ENCODE measurements around the gene PHYHIPL. TPM values are rescaled to one million over a fixed set of nuclear protein-coding genes. Genes with fewer than 3 reads are reported as not detected.

Gene PHYHIPL
- total and polyA plus RNA-seq, 4 experiments from 2014 or later: not detected

DNA sequence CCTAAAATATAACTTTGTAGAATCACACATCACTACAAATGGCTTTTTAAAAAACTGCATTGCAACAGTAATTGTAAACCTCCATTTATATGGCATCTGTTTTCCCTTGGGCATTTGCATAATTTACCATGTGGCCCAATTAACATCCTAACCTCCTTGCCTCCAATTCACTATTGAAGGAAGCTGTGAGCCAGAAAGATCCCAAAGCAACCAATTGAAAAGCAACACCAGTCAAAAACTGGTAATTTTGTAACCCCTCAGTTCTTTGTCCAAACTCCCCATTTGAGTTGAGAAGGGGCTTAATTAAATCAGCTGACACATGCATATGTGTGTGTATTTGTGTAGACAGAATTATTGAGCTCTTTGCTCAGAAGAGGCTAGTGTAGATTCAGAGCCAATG lies 95.6 kb downstream of the PHYHIPL start:
- Histone ChIP-seq H3K9me3 (ENCODE audit: control insufficient read depth in 1 of 2, low read length in 2 of 2) (peaks cover 0 to 4% of the 10 kb centered on the region in 2 donors), H3K4me1 (ENCODE audit: insufficient read depth, low read length) (no peaks in the 10 kb centered on the region), H3K36me3 (ENCODE audit: insufficient read depth, low read length) (no peaks in the 10 kb centered on the region), H3K4me3 (ENCODE audit: low read length in 2 of 2) (no peak overlapping the region), H3K27ac (ENCODE audit: low read depth, low read length) (no peak overlapping the region), H3K27me3 (ENCODE audit: insufficient read depth, low read length) (no peaks in the 10 kb centered on the region)
- ChIA-PET CTCF (ENCODE audit: partially characterized antibody) (interaction anchor here (1.3 kb wide), 1 partner anchor 21 kb away, joined by 3 read pairs; no protein-coding TSS in a partner anchor), POLR2A (ENCODE audit: partially characterized antibody) (no interaction called here)
- Mint-ChIP-seq H3K4me3 (no peak overlapping the region), H3K4me1 (no peaks in the 10 kb centered on the region), H3K36me3 (no peaks in the 10 kb centered on the region), H3K9me3 (peaks cover 0 to 8% (median 3%) of the 10 kb centered on the region in 8 donors), H3K27me3 (no peaks in the 10 kb centered on the region), H3K27ac (no peak overlapping the region)
- intact Hi-C loops (cut with micrococcal nuclease): no loop called here
- DNase-seq: no peak

- Mint-ChIP-seq H3K36me3 (no peaks in the 10 kb centered on the region), H3K4me1 (no peaks in the 10 kb centered on the region), H3K27ac (no peak overlapping the region), H3K4me3 (no peak overlapping the region), H3K27me3 (no peaks in the 10 kb centered on the region), H3K9me3 (peaks cover 0 to 8% (median 3%) of the 10 kb centered on the region in 8 donors)
- Histone ChIP-seq H3K27me3 (ENCODE audit: insufficient read depth, low read length) (no peaks in the 10 kb centered on the region), H3K4me1 (ENCODE audit: insufficient read depth, low read length) (no peaks in the 10 kb centered on the region), H3K9me3 (ENCODE audit: control insufficient read depth in 1 of 2, low read length in 2 of 2) (peaks cover 0 to 4% of the 10 kb centered on the region in 2 donors), H3K36me3 (ENCODE audit: insufficient read depth, low read length) (no peaks in the 10 kb centered on the region), H3K4me3 (ENCODE audit: low read length in 2 of 2) (no peak overlapping the region), H3K27ac (ENCODE audit: low read depth, low read length) (no peak overlapping the region)
- DNase-seq: no peak
- intact Hi-C loops (cut with micrococcal nuclease): no loop called here
- ChIA-PET POLR2A (ENCODE audit: partially characterized antibody) (no interaction called here), CTCF (ENCODE audit: partially characterized antibody) (no interaction called here)
These were observed 97.0 kb downstream of the PHYHIPL start for GRCh38 chr10:59273445-59273844.

- no peaks in the 10 kb centered on the region for H3K27me3 Mint-ChIP-seq
- H3K4me3 Mint-ChIP-seq: no peak overlapping the region
- DNase-seq: no peak
- peaks cover 0 to 8% (median under 1%) of the 10 kb centered on the region in 8 donors for H3K9me3 Mint-ChIP-seq
- H3K27me3 ChIP-seq (ENCODE audit: insufficient read depth, low read length): no peaks in the 10 kb centered on the region
- no peaks in the 10 kb centered on the region for H3K36me3 ChIP-seq (ENCODE audit: insufficient read depth, low read length)
- no peaks in the 10 kb centered on the region for H3K36me3 Mint-ChIP-seq
- intact Hi-C loops (cut with micrococcal nuclease): no loop called here
- no peak overlapping the region for H3K27ac Mint-ChIP-seq
- H3K4me3 ChIP-seq (ENCODE audit: low read length in 2 of 2): no peak overlapping the region
- H3K4me1 Mint-ChIP-seq: no peaks in the 10 kb centered on the region
- H3K9me3 ChIP-seq (ENCODE audit: control insufficient read depth in 1 of 2, low read length in 2 of 2): peaks cover 0 to 4% of the 10 kb centered on the region in 2 donors
- CTCF ChIA-PET (ENCODE audit: partially characterized antibody): no interaction called here
- no peaks in the 10 kb centered on the region for H3K4me1 ChIP-seq (ENCODE audit: insufficient read depth, low read length)
- POLR2A ChIA-PET (ENCODE audit: partially characterized antibody): no interaction called here
- no peak overlapping the region for H3K27ac ChIP-seq (ENCODE audit: low read depth, low read length)
These were observed 99.7 kb downstream of the PHYHIPL start for GRCh38 chr10:59276133-59276532.

GRCh38 chr10:59276919-59277318 lies 100.5 kb downstream of the PHYHIPL start:
- H3K27me3 Mint-ChIP-seq: no peaks in the 10 kb centered on the region
- CTCF ChIA-PET (ENCODE audit: partially characterized antibody): no interaction called here
- no peaks in the 10 kb centered on the region for H3K4me1 Mint-ChIP-seq
- H3K36me3 Mint-ChIP-seq: no peaks in the 10 kb centered on the region
- no peak overlapping the region for H3K4me3 Mint-ChIP-seq
- intact Hi-C loops (cut with micrococcal nuclease): no loop called here
- H3K36me3 ChIP-seq (ENCODE audit: insufficient read depth, low read length): no peaks in the 10 kb centered on the region
- DNase-seq: no peak
- H3K4me1 ChIP-seq (ENCODE audit: insufficient read depth, low read length): no peaks in the 10 kb centered on the region
- H3K4me3 ChIP-seq (ENCODE audit: low read length in 2 of 2): no peak overlapping the region
- peaks cover 0 to 4% of the 10 kb centered on the region in 2 donors for H3K9me3 ChIP-seq (ENCODE audit: control insufficient read depth in 1 of 2, low read length in 2 of 2)
- H3K27ac ChIP-seq (ENCODE audit: low read depth, low read length): no peak overlapping the region
- peaks cover 0 to 7% (median 0%) of the 10 kb centered on the region in 8 donors for H3K9me3 Mint-ChIP-seq
- H3K27ac Mint-ChIP-seq: no peak overlapping the region
- POLR2A ChIA-PET (ENCODE audit: partially characterized antibody): no interaction called here
- H3K27me3 ChIP-seq (ENCODE audit: insufficient read depth, low read length): no peaks in the 10 kb centered on the region

DNA sequence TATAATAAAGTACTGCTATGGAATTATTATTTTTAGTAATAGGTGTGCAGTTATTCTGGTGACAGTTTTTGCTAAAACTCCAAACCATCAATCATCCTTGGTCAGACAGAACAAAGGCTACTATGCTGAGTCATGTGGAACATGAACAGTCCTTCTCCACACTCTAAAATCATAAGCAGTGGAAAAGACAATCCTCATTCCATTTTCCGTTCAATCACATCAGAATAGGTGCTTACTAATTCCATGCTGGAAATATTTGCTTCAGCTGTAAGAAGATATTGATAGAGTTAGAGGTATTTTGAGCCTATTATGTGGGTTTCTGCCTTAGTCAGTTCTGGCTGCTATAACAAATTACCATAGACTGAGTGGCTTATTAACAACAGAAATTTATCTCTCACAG lies 103.0 kb downstream of the PHYHIPL start:
- Histone ChIP-seq H3K27ac (ENCODE audit: low read depth, low read length) (no peak overlapping the region), H3K36me3 (ENCODE audit: insufficient read depth, low read length) (no peaks in the 10 kb centered on the region), H3K4me3 (ENCODE audit: low read length in 2 of 2) (no peak overlapping the region), H3K27me3 (ENCODE audit: insufficient read depth, low read length) (no peaks in the 10 kb centered on the region), H3K4me1 (ENCODE audit: insufficient read depth, low read length) (no peaks in the 10 kb centered on the region), H3K9me3 (ENCODE audit: control insufficient read depth in 1 of 2, low read length in 2 of 2) (no peaks in the 10 kb centered on the region)
- POLR2A ChIA-PET (ENCODE audit: partially characterized antibody): no interaction called here
- no peaks in the 10 kb centered on the region for H3K4me1 Mint-ChIP-seq
- H3K4me3 Mint-ChIP-seq: no peak overlapping the region
- H3K27me3 Mint-ChIP-seq: no peaks in the 10 kb centered on the region
- H3K36me3 Mint-ChIP-seq: no peaks in the 10 kb centered on the region
- CTCF ChIA-PET (ENCODE audit: partially characterized antibody): no interaction called here
- intact Hi-C loops (cut with micrococcal nuclease): no loop called here
- no peak for DNase-seq
- peaks cover 0 to 8% (median 0%) of the 10 kb centered on the region in 8 donors for H3K9me3 Mint-ChIP-seq
- H3K27ac Mint-ChIP-seq: no peak overlapping the region

DNA sequence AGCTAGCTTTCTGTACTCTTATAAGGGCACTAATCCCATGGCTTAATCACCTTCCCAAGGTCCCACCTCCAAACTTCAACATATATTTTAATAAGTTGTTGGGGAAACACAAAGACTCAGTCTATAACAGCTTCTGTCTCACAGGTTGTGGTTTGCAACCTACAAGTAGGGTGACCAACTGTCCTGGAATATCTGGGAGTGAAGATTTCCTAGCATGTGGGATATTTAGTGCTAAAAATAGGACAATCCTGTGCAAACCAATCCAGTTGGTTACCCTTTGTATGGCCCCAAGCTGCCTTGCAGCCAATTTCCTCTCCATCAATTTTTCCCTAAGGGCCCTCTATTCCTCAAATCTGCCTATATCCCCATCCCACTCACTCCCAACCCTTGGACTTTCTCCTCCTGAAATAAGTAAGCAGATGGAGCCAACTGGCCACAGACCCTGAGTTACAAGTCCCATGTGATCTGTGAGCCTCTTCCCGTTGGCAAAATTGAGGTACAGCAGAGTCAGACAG lies 103.6 kb downstream of the PHYHIPL start:
- no peaks in the 10 kb centered on the region for H3K4me1 Mint-ChIP-seq
- intact Hi-C loops (cut with micrococcal nuclease): no loop called here
- H3K27ac Mint-ChIP-seq: no peak overlapping the region
- H3K4me3 Mint-ChIP-seq: no peak overlapping the region
- H3K9me3 Mint-ChIP-seq: peaks cover 0 to 8% (median 0%) of the 10 kb centered on the region in 8 donors
- H3K27me3 Mint-ChIP-seq: no peaks in the 10 kb centered on the region
- Histone ChIP-seq H3K4me3 (ENCODE audit: low read length in 2 of 2) (no peak overlapping the region), H3K36me3 (ENCODE audit: insufficient read depth, low read length) (no peaks in the 10 kb centered on the region), H3K4me1 (ENCODE audit: insufficient read depth, low read length) (no peaks in the 10 kb centered on the region), H3K9me3 (ENCODE audit: control insufficient read depth in 1 of 2, low read length in 2 of 2) (no peaks in the 10 kb centered on the region), H3K27ac (ENCODE audit: low read depth, low read length) (no peak overlapping the region), H3K27me3 (ENCODE audit: insufficient read depth, low read length) (no peaks in the 10 kb centered on the region)
- DNase-seq: no peak
- no peaks in the 10 kb centered on the region for H3K36me3 Mint-ChIP-seq
- CTCF ChIA-PET (ENCODE audit: partially characterized antibody): no interaction called here
- POLR2A ChIA-PET (ENCODE audit: partially characterized antibody): no interaction called here

DNA sequence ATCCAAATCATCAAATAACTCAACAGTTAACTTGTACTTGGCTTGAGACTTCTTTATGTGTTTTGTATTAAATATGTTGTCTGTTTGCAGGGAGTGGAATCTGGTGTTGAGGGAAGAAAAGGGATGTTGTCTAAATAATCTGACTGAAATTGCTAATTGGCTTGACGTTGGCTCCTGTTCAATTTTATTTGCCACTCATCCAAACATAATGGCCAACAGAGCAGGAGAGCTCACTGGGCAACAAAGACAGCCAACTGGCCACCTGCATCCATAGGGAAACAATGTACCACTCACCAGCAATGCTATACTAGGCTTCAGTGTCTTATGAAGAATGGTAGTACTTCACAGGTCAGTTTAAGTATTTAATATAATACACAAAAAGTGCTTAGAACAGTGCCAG lies 105.4 kb downstream of the PHYHIPL start:
- Mint-ChIP-seq H3K27ac (no peak overlapping the region), H3K4me1 (no peaks in the 10 kb centered on the region), H3K27me3 (no peaks in the 10 kb centered on the region), H3K36me3 (no peaks in the 10 kb centered on the region), H3K9me3 (peaks cover 0 to 11% (median under 1%) of the 10 kb centered on the region in 8 donors), H3K4me3 (no peak overlapping the region)
- no peak for DNase-seq
- POLR2A ChIA-PET (ENCODE audit: partially characterized antibody): no interaction called here
- Histone ChIP-seq H3K9me3 (ENCODE audit: control insufficient read depth in 1 of 2, low read length in 2 of 2) (no peaks in the 10 kb centered on the region), H3K27ac (ENCODE audit: low read depth, low read length) (no peak overlapping the region), H3K4me3 (ENCODE audit: low read length in 2 of 2) (no peak overlapping the region), H3K36me3 (ENCODE audit: insufficient read depth, low read length) (no peaks in the 10 kb centered on the region), H3K27me3 (ENCODE audit: insufficient read depth, low read length) (no peaks in the 10 kb centered on the region), H3K4me1 (ENCODE audit: insufficient read depth, low read length) (no peaks in the 10 kb centered on the region)
- intact Hi-C loops (cut with micrococcal nuclease): no loop called here
- CTCF ChIA-PET (ENCODE audit: partially characterized antibody): no interaction called here
